ENCODE results near the gene LRP2. TPM values are rescaled to one million over a fixed set of nuclear protein-coding genes. Genes with fewer than 3 reads are reported as not detected.
A peak's percentile ranks its signal among the peaks of the same experiment; 100 is the strongest.

Gene LRP2
- polyA plus RNA-seq, 1 donor (not counting 4 experiments of a cell fraction or from before 2014, with no cell fraction given) = not detected

DNA sequence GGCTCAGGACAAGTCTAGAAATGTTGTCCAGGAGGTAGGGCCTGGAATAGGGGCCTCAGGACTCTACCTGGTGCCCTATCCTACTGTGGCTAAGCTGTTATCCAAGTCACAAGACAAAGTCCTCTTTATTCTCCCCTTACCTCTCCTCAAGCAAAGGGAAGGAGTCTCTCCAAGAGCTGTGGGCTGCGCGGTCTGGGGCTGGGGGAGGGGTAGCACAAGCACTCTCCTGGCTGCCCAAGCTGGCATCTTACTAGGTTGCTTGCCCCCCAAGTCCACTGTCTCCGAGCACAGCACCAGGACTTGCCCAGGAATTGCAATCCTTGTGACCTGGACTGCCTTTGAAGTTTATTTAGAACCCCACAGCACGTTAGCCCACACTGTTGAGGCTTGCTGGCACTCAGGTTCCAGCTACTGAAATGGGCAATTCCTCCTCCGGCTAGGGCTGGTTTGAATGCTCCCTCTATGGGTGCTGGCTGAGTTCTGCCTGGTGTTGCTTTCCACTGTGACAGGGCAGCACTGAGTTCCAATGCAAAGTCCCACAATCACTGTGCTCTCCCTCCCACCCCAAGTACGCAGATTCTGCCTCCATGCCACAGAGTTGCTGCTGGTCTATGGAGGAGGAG is 274.5 kb downstream of the LRP2 start:
- Histone ChIP-seq H3K36me3 (ENCODE audit: control insufficient read depth in 2 of 2, extremely low read depth in 1 of 2, insufficient read depth in 2 of 2, low read length in 2 of 2) (no peaks in the 10 kb centered on the region), H2AFZ (ENCODE audit: control insufficient read depth, low read length) (no peak overlapping the region), H3K9me3 (ENCODE audit: control insufficient read depth, low read depth, low read length) (no peaks in the 10 kb centered on the region), H3K4me3 (ENCODE audit: control insufficient read depth in 2 of 3, extremely low read depth in 1 of 3, insufficient read depth in 2 of 3, low read depth in 1 of 3, low read length in 3 of 3) (no peak overlapping the region), H4K20me1 (ENCODE audit: control insufficient read depth, extremely low read depth, insufficient read depth, low read length) (no peaks in the 10 kb centered on the region), H3K9ac (ENCODE audit: control insufficient read depth, extremely low read depth, insufficient read depth, low read length) (no peak overlapping the region), H3K27ac (ENCODE audit: control insufficient read depth, insufficient read depth, low read length) (no peak overlapping the region), H3K4me2 (ENCODE audit: control insufficient read depth, extremely low read depth, insufficient read depth, low read depth, low read length) (no peak overlapping the region), H3K27me3 (ENCODE audit: control insufficient read depth, extremely low read depth, insufficient read depth, low read length) (peaks cover 3% of the 10 kb centered on the region), H3K9me1 (ENCODE audit: control insufficient read depth, extremely low read depth, insufficient read depth, low read length) (no peaks in the 10 kb centered on the region), H3K4me1 (ENCODE audit: control insufficient read depth, extremely low read depth, insufficient read depth, low read length) (peaks cover 27% of the 10 kb centered on the region), H3K79me2 (ENCODE audit: control insufficient read depth, insufficient read depth, low read length) (no peaks in the 10 kb centered on the region)
- dilution Hi-C loops (cut with MboI; ENCODE audit: extremely low pct_ligation_motif_present, low sequenced_read_pairs) = no loop called here
- TF ChIP-seq, protein P1, sequence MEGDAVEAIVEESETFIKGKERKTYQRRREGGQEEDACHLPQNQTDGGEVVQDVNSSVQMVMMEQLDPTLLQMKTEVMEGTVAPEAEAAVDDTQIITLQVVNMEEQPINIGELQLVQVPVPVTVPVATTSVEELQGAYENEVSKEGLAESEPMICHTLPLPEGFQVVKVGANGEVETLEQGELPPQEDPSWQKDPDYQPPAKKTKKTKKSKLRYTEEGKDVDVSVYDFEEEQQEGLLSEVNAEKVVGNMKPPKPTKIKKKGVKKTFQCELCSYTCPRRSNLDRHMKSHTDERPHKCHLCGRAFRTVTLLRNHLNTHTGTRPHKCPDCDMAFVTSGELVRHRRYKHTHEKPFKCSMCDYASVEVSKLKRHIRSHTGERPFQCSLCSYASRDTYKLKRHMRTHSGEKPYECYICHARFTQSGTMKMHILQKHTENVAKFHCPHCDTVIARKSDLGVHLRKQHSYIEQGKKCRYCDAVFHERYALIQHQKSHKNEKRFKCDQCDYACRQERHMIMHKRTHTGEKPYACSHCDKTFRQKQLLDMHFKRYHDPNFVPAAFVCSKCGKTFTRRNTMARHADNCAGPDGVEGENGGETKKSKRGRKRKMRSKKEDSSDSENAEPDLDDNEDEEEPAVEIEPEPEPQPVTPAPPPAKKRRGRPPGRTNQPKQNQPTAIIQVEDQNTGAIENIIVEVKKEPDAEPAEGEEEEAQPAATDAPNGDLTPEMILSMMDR (optimal IDR thresholded peaks at IDR 0.05 in 1 of 3, IDR thresholded peaks at IDR 0.05 in 1 of 3, conservative IDR thresholded peaks at IDR 0.05 in 1 of 3; ENCODE audit: extremely low read depth in 1 of 3, insufficient read depth in 2 of 3, low read length in 3 of 3) = peak in 1 of 3 experiments; percentile 15
- no peak for TF ChIP-seq EZH2 (IDR thresholded peaks at IDR 0.05; ENCODE audit: low read length)
- DNase-seq (ENCODE audit: low read depth, low spot score) (no peak), FAIRE-seq (no peak)

DNA sequence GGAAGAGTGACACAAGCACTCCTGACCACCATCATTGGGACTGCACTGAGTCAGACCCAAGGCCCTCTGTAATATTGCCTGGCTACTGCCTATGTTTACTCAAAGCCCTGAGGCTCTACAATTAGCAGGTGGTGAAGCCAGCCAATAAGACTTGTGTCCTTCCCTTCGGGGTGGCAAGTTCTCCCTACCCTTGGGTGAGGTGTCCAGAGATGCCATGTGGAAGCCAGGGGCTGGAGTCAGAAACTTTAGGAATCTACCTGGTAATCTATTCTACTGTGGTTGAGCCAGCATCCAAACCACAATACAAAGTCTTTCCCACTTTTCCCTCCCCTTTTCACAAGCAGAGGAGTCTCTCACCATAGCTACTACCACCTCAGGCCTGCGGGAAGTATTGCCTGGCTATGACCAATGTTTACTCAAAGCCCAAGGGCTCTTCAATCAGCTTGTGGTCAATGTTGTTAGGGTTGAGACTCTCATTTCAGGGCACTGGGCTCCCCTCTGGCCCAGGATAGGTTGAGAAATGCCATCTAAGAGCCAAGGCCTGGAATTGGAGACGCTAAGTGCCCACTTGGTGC is 275.4 kb downstream of the LRP2 start:
- FAIRE-seq = no peak
- H4K20me1 ChIP-seq (ENCODE audit: control insufficient read depth, extremely low read depth, insufficient read depth, low read length) = no peaks in the 10 kb centered on the region
- H3K79me2 ChIP-seq (ENCODE audit: control insufficient read depth, insufficient read depth, low read length) = no peaks in the 10 kb centered on the region
- dilution Hi-C loops (cut with MboI; ENCODE audit: extremely low pct_ligation_motif_present, low sequenced_read_pairs) = no loop called here
- DNase-seq (ENCODE audit: low read depth, low spot score) = no peak
- peaks cover 3% of the 10 kb centered on the region for H3K27me3 ChIP-seq (ENCODE audit: control insufficient read depth, extremely low read depth, insufficient read depth, low read length)
- no peak overlapping the region for H2AFZ ChIP-seq (ENCODE audit: control insufficient read depth, low read length)
- H3K9me3 ChIP-seq (ENCODE audit: control insufficient read depth, low read depth, low read length) = no peaks in the 10 kb centered on the region
- no peak overlapping the region for H3K27ac ChIP-seq (ENCODE audit: control insufficient read depth, insufficient read depth, low read length)
- H3K4me2 ChIP-seq (ENCODE audit: control insufficient read depth, extremely low read depth, insufficient read depth, low read depth, low read length) = no peak overlapping the region
- H3K9me1 ChIP-seq (ENCODE audit: control insufficient read depth, extremely low read depth, insufficient read depth, low read length) = no peaks in the 10 kb centered on the region
- H3K9ac ChIP-seq (ENCODE audit: control insufficient read depth, extremely low read depth, insufficient read depth, low read length) = no peak overlapping the region
- H3K4me1 ChIP-seq (ENCODE audit: control insufficient read depth, extremely low read depth, insufficient read depth, low read length) = peaks cover 18% of the 10 kb centered on the region
- H3K36me3 ChIP-seq (ENCODE audit: control insufficient read depth in 2 of 2, extremely low read depth in 1 of 2, insufficient read depth in 2 of 2, low read length in 2 of 2) = no peaks in the 10 kb centered on the region
- no peak overlapping the region for H3K4me3 ChIP-seq (ENCODE audit: control insufficient read depth in 2 of 3, extremely low read depth in 1 of 3, insufficient read depth in 2 of 3, low read depth in 1 of 3, low read length in 3 of 3)
- no peak for TF ChIP-seq EZH2 (IDR thresholded peaks at IDR 0.05; ENCODE audit: low read length)
- TF ChIP-seq, protein P1 (optimal IDR thresholded peaks at IDR 0.05 in 1 of 3, IDR thresholded peaks at IDR 0.05 in 1 of 3, conservative IDR thresholded peaks at IDR 0.05 in 1 of 3; ENCODE audit: extremely low read depth in 1 of 3, insufficient read depth in 2 of 3, low read length in 3 of 3) = no peak

Measured in keratinocyte (primary cell).